ENCODE results near the gene TRMT61A. TPM values are rescaled to one million over a fixed set of nuclear protein-coding genes. Genes with fewer than 3 reads are reported as not detected.

The TRMT61A gene
- total and polyA plus RNA-seq, 2 of the 4 experiments (the other 2 are of a cell fraction): 5.7 to 16.2 TPM

- Histone ChIP-seq H4K5ac (ENCODE audit: low read depth, low read length) (no peak overlapping the region), H3K4me1 (ENCODE audit: control insufficient read depth, insufficient read depth, low read length) (no peaks in the 10 kb centered on the region; the same call in 1 of the 2 replicates), H3K27me3 (ENCODE audit: control insufficient read depth, insufficient read depth, low read length) (no peaks in the 10 kb centered on the region), H2BK15ac (ENCODE audit: low read depth, low read length) (no peak overlapping the region), H3K36me3 (ENCODE audit: control insufficient read depth, insufficient read depth, low read length) (peaks cover 9% of the 10 kb centered on the region), H2BK5ac (ENCODE audit: low read depth, low read length, poor library complexity, severe bottlenecking) (no peak overlapping the region), H3K56ac (ENCODE audit: extremely low read depth, insufficient read depth, low read length) (no peak overlapping the region), H3K9me1 (ENCODE audit: insufficient read depth, low read length) (no peaks in the 10 kb centered on the region), H3K27ac (ENCODE audit: insufficient read depth, low read length) (no peak overlapping the region), H2AK5ac (ENCODE audit: low read depth, low read length) (no peak overlapping the region), H4K91ac (ENCODE audit: insufficient read depth, low read depth, low read length) (no peak overlapping the region), H3K18ac (ENCODE audit: low read depth, low read length) (no peak overlapping the region), H3K23ac (ENCODE audit: low read depth, low read length) (no peak overlapping the region), H2BK20ac (ENCODE audit: low read depth, low read length) (no peak overlapping the region), H3K79me1 (ENCODE audit: low read depth in 1 of 2, low read length in 2 of 2) (peaks cover 21 to 56% of the 10 kb centered on the region in 2 experiments), H3K9ac (ENCODE audit: low read depth, low read length) (no peak overlapping the region), H3K4me3 (ENCODE audit: insufficient read depth, low read depth, low read length) (no peak overlapping the region), H2AK9ac (replicated peaks; ENCODE audit: low read depth, low read length, poor library complexity) (no peak overlapping the region), H3K4ac (ENCODE audit: low read depth, low read length) (no peak overlapping the region), H2AFZ (replicated peaks; ENCODE audit: low read length, poor library complexity) (no peak overlapping the region), H2BK120ac (ENCODE audit: low read depth, low read length) (no peak overlapping the region), H3K14ac (replicated peaks; ENCODE audit: low read depth, low read length) (no peak overlapping the region), H4K20me1 (ENCODE audit: insufficient read depth, low read length) (peaks cover 44% of the 10 kb centered on the region), H4K8ac (ENCODE audit: low read depth in 2 of 2, low read length in 2 of 2) (no peak overlapping the region), H3K4me2 (ENCODE audit: low read depth, low read length) (no peak overlapping the region), H3K9me3 (ENCODE audit: control insufficient read depth, insufficient read depth, low read length) (no peaks in the 10 kb centered on the region)
- CTCF ChIA-PET: no interaction called here
- no peak for ATAC-seq (ENCODE audit: low read depth)
- POLR2A ChIA-PET (ENCODE audit: unreplicated experiment): no interaction called here
- no TSS peak for BruUV-seq (replicated peaks)
- intact Hi-C loops (cut with micrococcal nuclease): no loop called here
- no peak for DNase-seq
- dilution Hi-C loops (cut with HindIII; ENCODE audit: low sequenced_read_pairs, unreplicated experiment): no loop called here
- in situ Hi-C loops (cut with MboI; ENCODE audit: low sequenced_read_pairs): no loop called here
- TF ChIP-seq CTCF (conservative IDR thresholded peaks at IDR 0.05; ENCODE audit: low read depth, low read length) (no peak), RFX5 (IDR thresholded peaks at IDR 0.05; ENCODE audit: low read depth, low read length) (no peak), USF2 (IDR thresholded peaks at IDR 0.05; ENCODE audit: low read depth, low read length) (no peak), RAD21 (IDR thresholded peaks at IDR 0.05; ENCODE audit: low read length) (no peak), MAZ (IDR thresholded peaks at IDR 0.05; ENCODE audit: borderline replicate concordance, low read depth, low read length) (no peak), NFE2L2 (IDR thresholded peaks at IDR 0.05; ENCODE audit: low read depth, low read length) (no peak), RCOR1 (IDR thresholded peaks at IDR 0.05; ENCODE audit: insufficient replicate concordance, low read length) (no peak), MAFK (IDR thresholded peaks at IDR 0.05; ENCODE audit: low read depth, low read length) (no peak), POLR2A (IDR thresholded peaks at IDR 0.05; ENCODE audit: low read depth, low read length) (no peak)
- 100% methylated on average over 1 of the region's 11 CpGs; no CpG with 5 or more reads in 1 of the 2 experiments for WGBS, 2 experiments (ENCODE audit: extremely low coverage in 2 of 2, insufficient read length in 1 of 2)
Measured at GRCh38 chr14:103569408-103569807, 40.4 kb downstream of the TRMT61A start.
